Tibial artery (tissue), 4 donors: ENCODE measurements around the gene DELE1.

ENCODE experiments used
- DNase-seq, 2 donors: peaks; one replicate each; pipeline ENCODE4 v3.0.0-alpha.2; 2019
- H3K27ac ChIP-seq, 2 donors: fragments of 200-600 bp; sonication (generic) in 1 of 2; 1 replicate in 1 of 2; 2 replicates in 1 of 2; pipeline ENCODE4 v1.5.1; 2018 to 2019; ENCODE audit warnings: mild to moderate bottlenecking in 1 of 2
- H3K27me3 ChIP-seq, 2 donors: fragments of 200-600 bp; sonication (generic) in 1 of 2; one replicate each; pipeline versions ENCODE4 v1.5.1 to v1.6.0; 2016 to 2019
- H3K36me3 ChIP-seq, 3 donors: fragments of 200-600 bp; sonication (generic) in 2 of 3; one replicate each; pipeline ENCODE4 v1.5.1; 2016 to 2019; ENCODE audit warnings: mild to moderate bottlenecking in 2 of 3
- H3K4me1 ChIP-seq, 4 donors: fragments of 200-600 bp; sonication (generic) in 2 of 4; 1 replicate in 3 of 4; 2 replicates in 1 of 4; pipeline ENCODE4 v1.5.1; 2016 to 2019
- H3K4me3 ChIP-seq, 2 donors: fragments of 200-600 bp; sonication (generic) in 1 of 2; 1 replicate in 1 of 2; 2 replicates in 1 of 2; pipeline ENCODE4 v1.5.1; 2018 to 2019; ENCODE audit warnings: mild to moderate bottlenecking in 2 of 2
- H3K9me3 ChIP-seq, 3 donors: fragments of 200-600 bp; sonication (generic) in 1 of 3; one replicate each; pipeline ENCODE4 v1.5.1; 2016 to 2019
- intact Hi-C: fragments of 100-400 bp; cut with DNase I; formaldehyde crosslinking; loops from one replicate; pipeline ENCODE4 v1.15.0; 2023; ENCODE audit warnings: low total_unique reads
- TF ChIP-seq, protein P1 (sequence below), 2 experiments: fragments of 200-600 bp in 1 of 2; fragments of 450-650 bp in 1 of 2; IDR thresholded peaks; one replicate each; pipeline ENCODE4 v1.5.1; 2017 to 2019; ENCODE audit warnings: antibody characterized with exemption in 2 of 2, mild to moderate bottlenecking in 1 of 2, moderate library complexity in 1 of 2

Gene DELE1

GRCh38 chr5:141951332-141951781 lies 27.7 kb downstream of the DELE1 start:
- Histone ChIP-seq H3K27ac (no peak overlapping the region), H3K4me1 (no peaks in the 10 kb centered on the region), H3K36me3 (peaks cover 0 to 7% (median 0%) of the 10 kb centered on the region in 3 donors), H3K9me3 (no peaks in the 10 kb centered on the region), H3K27me3 (no peaks in the 10 kb centered on the region), H3K4me3 (no peak overlapping the region)
- TF ChIP-seq, protein P1, sequence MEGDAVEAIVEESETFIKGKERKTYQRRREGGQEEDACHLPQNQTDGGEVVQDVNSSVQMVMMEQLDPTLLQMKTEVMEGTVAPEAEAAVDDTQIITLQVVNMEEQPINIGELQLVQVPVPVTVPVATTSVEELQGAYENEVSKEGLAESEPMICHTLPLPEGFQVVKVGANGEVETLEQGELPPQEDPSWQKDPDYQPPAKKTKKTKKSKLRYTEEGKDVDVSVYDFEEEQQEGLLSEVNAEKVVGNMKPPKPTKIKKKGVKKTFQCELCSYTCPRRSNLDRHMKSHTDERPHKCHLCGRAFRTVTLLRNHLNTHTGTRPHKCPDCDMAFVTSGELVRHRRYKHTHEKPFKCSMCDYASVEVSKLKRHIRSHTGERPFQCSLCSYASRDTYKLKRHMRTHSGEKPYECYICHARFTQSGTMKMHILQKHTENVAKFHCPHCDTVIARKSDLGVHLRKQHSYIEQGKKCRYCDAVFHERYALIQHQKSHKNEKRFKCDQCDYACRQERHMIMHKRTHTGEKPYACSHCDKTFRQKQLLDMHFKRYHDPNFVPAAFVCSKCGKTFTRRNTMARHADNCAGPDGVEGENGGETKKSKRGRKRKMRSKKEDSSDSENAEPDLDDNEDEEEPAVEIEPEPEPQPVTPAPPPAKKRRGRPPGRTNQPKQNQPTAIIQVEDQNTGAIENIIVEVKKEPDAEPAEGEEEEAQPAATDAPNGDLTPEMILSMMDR (IDR thresholded peaks at IDR 0.05), result no peak
- peak in 1 of 2 donors; percentile 53 for DNase-seq
- intact Hi-C loops, result loop anchor here (10.0 kb wide), 1 partner anchor 47 kb away; no protein-coding TSS in a partner anchor

DNA sequence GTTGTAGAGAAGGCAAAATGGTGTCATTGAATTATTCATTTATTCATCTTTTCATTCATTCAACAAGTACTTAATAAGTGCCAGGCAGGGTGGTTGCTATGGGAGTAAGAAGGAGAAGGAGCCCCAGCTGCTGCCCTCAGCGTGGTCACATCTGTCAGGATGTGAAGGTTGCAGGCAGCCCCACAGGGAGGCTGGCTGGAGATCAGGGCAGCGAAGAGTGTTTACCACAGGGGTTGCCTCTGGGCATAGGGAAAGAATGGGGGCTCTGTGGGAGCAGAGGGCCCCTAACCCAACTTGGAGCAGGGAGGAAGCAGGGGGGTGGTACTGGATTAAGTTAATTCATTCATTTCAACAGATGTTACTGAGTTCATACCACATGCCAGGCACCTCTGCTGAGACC lies 28.3 kb downstream of the DELE1 start:
- H3K27ac ChIP-seq, result no peak overlapping the region
- H3K4me1 ChIP-seq, result no peaks in the 10 kb centered on the region
- DNase-seq, result peak in 1 of 2 donors; percentile 33
- no peak overlapping the region for H3K4me3 ChIP-seq
- peaks cover 0 to 7% (median 0%) of the 10 kb centered on the region in 3 donors for H3K36me3 ChIP-seq
- H3K27me3 ChIP-seq, result no peaks in the 10 kb centered on the region
- intact Hi-C loops, result loop anchor here (10.0 kb wide), 1 partner anchor 47 kb away; no protein-coding TSS in a partner anchor
- TF ChIP-seq, protein P1 (IDR thresholded peaks at IDR 0.05), result no peak
- H3K9me3 ChIP-seq, result no peaks in the 10 kb centered on the region

DNA sequence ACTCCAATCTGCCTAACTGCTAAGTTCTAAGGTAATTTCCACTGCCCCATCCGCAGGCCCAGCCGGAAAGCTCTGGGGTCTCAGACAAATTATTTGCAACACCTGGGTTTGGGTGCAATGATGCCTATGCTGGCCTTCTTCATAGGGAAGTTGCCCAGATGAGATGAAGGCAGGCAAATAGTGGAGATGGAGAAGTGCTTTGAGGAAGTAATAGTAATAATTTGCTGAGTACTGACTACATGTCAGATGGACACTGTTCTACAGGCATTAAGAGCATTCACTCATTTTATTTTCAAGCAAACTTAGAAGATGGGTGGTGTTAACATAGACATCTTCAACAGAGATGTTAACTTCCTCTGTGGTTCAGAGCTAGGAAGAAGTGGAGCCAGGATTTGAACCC lies 30.5 kb downstream of the DELE1 start:
- Histone ChIP-seq H3K36me3 (peaks cover 0 to 7% (median 0%) of the 10 kb centered on the region in 3 donors), H3K4me3 (no peak overlapping the region), H3K27me3 (no peaks in the 10 kb centered on the region), H3K27ac (no peak overlapping the region), H3K4me1 (no peaks in the 10 kb centered on the region), H3K9me3 (no peaks in the 10 kb centered on the region)
- DNase-seq, result no peak
- TF ChIP-seq, protein P1 (IDR thresholded peaks at IDR 0.05), result no peak
- intact Hi-C loops, result loop anchor here (10.0 kb wide), 1 partner anchor 49 kb away; no protein-coding TSS in a partner anchor

GRCh38 chr5:141957367-141957996 lies 33.8 kb downstream of the DELE1 start:
- no peak for DNase-seq
- intact Hi-C loops, result loop anchor here (5.0 to 10.0 kb wide), 2 partner anchors 53 to 75 kb away; no protein-coding TSS in a partner anchor
- H3K9me3 ChIP-seq, result no peaks in the 10 kb centered on the region
- no peak overlapping the region for H3K4me3 ChIP-seq
- H3K27ac ChIP-seq, result no peak overlapping the region
- peaks cover 0 to 7% (median 0%) of the 10 kb centered on the region in 3 donors for H3K36me3 ChIP-seq
- H3K27me3 ChIP-seq, result no peaks in the 10 kb centered on the region
- TF ChIP-seq, protein P1 (IDR thresholded peaks at IDR 0.05), result no peak
- no peaks in the 10 kb centered on the region for H3K4me1 ChIP-seq

DNA sequence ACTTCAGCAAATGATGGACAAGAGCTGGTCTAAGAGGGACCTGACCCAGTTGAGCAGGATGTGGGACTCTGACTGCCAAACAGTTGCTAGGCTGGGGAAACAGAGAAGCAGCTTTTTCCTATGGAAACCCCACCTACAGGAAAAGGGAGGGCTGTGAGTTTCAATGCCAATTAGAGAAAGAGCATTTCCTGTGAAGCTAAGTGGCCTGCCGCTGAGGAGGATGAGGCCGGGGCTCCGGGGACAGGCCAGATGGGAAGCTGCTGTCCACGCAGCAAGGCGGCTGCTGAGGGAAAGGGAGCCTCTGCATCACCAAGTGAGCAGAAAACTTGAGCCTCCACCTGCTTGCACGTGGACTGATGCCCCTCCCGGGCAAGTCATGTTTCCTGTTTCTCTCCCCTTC lies 34.4 kb downstream of the DELE1 start, which contains the start of gene PCDH12:
Gene PCDH12 (minus strand): TSS at position 90 of the 400 bp plus-strand sequence. CDS start 351 bp downstream, outside the sequence.
- Histone ChIP-seq H3K9me3 (no peaks in the 10 kb centered on the region), H3K4me1 (no peaks in the 10 kb centered on the region), H3K4me3 (no peak within 1 kb of the TSS), H3K36me3 (peaks cover 0 to 7% (median 0%) of the 10 kb centered on the region in 3 donors), H3K27me3 (no peaks in the 10 kb centered on the region), H3K27ac (no peak within 1 kb of the TSS)
- TF ChIP-seq, protein P1 (IDR thresholded peaks at IDR 0.05), result no peak
- DNase-seq, result no peak
- intact Hi-C loops, result loop anchor here (5.0 to 10.0 kb wide), 2 partner anchors 53 to 76 kb away; no protein-coding TSS in a partner anchor
